Suppressor macrophage (primary cell): Measurements from ENCODE around the gene GJA5.
A peak's percentile ranks its signal among the peaks of the same experiment; 100 is the strongest.

ENCODE experiments used
- DNase-seq, 4 experiments: peaks; one replicate each; pipeline ENCODE4 v3.0.0-alpha.2; 2020 to 2022

GJA5 gene

DNA sequence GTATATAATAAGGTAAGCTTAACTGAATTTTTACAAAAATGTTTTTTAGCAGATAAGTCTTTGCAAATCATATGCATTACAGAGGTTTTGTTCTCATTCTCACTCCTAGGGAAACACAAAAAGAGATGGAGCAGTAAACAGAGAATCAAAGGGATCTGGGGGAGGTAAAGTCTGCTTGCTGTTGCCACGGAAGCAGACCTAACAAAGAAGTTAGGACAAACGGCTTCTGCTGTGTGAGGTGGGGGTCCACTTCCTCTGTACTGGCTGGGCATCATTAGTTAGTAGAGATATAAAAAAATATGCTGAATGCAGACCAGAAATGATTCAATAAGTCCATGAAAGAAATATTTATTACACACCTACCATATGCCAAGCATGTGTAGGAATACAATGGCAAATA, 34.2 kb downstream of the GJA5 start:
- no peak for DNase-seq

DNA sequence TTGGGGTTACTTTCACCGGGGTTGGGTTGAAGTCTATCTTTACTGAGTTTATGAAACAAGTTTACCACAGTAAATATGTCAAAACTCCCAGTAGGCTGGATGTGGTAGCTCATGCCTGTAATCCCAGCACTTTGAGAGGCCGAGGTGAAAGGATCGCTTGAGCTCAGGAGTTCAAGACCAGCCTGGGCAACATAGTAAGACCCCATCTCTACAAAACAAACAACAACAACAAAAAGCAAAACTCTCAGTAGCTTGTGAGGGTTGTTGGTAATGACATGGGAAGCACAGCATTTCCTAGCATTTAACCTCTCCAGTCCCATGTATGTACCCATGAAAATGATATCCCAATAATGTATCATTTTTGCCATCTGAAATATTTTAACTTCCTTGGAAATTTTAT, 34.7 kb downstream of the GJA5 start:
- DNase-seq: no peak

DNA sequence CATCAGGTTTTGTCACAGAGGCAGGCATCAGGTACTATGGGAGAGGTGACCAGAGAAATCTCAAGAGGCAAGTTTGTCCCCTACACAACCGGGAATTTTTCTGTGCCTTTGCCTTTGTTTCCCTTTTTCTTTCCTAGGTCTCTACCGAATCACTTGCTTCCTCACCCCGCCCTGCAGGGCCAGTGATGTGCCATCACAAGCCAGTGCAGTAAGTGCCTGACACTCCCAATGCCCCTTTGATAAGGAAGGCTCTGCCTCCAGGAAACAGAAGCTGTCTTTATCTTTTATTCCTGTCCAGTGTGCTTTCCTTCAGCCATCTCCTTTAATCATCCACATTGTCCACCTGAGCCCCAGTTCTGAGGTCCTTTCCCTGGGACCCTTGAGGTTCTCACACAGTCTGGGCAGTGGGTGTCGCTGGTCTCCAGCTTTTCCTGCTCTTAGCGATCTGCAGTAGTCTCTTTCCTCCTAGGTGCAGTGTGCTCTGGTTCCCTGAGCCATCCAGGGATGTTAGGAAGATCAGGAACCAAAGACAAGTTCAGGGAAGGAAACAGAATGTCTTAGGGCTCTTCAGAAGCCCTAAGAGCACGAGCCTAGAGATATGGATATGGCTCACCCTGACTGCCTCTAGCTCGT, 36.6 kb downstream of the GJA5 start:
- peak in 3 of 4 experiments; percentile 43 to 56 (median 44) for DNase-seq

DNA sequence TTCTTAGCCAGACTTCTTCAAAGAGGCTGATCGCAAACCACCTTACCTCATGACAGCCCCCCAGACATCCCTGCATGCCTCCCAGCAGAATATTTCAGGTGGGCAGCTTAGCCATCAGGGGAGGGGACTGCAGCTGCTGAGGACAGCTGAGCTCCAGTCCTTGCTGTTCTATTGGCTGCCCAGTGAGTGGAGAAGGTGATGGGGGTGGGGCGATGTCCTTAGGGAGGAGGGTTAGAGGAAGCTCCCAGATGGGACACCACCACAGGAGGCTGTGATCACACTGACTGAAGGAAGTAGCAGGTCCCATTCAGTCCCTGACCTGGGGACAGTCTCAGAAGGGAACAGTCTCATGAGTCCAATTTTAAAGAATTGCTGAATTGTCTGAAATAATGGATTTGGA, 38.3 kb downstream of the GJA5 start:
- peak; percentile 23 to 71 (median 44) for DNase-seq

DNA sequence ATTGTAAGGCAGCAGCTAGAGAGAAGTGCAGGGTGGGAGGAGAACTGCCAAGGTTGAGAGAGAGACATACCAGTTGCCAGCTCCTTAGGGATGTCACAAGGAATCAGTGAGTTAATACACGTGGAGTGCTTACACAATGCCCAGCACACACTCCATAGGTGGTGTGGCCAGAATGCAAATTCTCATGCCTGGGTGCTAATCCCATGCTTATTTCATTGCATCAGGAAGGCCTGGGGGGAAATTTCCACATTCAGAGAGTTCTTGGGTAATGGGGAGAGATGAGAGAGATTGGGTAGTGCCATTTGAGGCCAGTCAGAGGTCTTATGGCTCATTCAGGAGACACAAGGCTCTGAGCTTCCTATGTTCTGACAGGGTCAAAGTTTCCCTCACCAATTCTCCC, 38.7 kb downstream of the GJA5 start:
- DNase-seq: peak; percentile 58 to 87 (median 73)

DNA sequence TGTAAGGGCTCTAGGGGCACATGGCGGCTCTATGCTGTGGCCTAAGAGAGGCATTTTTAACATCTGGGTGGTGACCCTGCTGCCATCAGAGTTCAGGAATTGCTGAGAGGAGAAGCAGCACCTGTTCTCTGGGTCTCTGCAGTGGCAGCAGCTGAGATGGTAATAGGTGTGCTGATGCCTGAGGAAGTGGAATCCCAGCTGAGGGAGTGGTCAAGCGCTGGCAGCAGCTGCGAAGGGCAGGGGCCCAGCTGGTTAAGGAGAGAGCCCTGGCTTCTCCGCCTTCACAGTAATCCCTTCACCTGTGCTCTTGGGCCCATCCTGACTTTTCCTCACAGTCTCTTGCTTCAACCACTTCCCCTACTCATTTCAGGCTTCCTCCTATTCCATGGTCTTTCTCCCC, 39.8 kb downstream of the GJA5 start:
- DNase-seq: no peak

DNA sequence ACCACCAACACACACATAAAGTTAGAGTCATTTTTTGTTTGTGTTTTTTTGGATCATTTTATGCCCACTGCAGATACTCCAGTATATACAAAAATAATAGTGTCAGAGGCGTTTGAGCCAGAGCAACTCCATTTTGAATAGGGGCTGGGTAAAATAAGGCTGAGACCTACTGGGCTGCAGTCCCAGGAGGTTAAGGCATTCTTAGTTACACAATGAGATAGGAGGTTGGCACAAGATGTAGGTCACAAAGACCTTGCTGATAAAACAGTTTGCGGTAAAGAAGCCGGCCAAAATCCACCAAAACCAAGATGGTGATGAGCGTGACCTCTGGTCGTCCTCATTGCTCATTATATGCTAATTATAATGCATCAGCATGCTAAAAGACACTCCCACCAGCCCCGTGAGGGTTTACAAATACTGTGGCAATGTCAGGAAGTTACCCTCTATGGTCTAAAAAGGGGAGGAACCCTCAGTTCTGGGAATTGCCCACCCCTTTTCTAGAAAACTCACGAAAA, 40.6 kb downstream of the GJA5 start:
- DNase-seq: peak in 2 of 4 experiments; percentile 13 to 20

DNA sequence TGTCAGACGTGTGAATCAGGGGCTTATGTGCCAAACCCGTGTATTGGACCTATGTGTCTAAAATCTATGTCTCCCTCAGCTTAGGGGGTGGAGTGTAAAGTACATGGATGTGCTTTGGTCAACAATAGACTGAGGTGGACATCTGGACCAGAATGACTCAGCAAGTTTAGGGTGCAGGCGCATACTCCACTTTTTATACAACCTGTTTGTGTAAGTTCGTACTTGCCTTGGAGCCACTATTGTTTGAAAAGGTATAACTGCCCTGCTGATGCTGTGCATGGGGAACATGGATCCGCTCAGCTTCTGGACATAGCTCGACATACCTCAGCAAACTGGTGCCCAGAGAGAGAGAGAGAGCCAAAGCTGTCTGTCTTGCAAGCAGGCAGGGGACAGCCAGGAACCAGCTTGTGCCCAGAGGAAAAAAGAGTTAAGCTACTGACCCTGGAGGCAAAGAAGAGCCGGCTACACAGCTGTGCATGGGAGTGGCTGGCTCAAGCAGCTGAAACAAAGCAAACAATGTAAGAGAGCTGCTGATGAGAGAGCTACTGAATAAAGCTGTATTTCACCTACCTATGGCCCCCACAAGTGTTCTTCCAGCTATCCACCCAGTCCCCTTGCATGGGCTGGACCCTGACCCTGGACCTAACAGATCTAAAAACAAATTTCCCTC, 41.2 kb downstream of the GJA5 start:
- DNase-seq: no peak

DNA sequence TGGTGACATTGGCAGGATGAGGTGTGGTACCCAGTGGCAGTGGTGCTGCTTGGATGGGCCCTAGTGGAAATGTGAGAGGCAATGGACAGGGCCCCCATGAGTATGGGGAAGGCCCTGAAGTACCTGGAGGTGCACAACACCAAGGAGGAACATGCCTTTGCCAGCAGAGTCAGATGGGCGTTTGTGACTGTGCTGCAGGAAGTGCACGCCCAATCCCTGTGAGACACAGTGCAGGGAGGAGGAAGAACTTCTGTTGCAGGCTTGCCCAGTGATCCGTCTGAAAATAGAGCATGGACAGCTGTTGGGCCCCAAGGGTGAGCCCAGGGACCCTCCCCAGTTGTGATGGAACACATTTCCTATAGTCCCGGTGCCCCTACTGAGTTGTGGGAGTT, 42.7 kb downstream of the GJA5 start:
- DNase-seq: peak; percentile 51 to 78 (median 70)

DNA sequence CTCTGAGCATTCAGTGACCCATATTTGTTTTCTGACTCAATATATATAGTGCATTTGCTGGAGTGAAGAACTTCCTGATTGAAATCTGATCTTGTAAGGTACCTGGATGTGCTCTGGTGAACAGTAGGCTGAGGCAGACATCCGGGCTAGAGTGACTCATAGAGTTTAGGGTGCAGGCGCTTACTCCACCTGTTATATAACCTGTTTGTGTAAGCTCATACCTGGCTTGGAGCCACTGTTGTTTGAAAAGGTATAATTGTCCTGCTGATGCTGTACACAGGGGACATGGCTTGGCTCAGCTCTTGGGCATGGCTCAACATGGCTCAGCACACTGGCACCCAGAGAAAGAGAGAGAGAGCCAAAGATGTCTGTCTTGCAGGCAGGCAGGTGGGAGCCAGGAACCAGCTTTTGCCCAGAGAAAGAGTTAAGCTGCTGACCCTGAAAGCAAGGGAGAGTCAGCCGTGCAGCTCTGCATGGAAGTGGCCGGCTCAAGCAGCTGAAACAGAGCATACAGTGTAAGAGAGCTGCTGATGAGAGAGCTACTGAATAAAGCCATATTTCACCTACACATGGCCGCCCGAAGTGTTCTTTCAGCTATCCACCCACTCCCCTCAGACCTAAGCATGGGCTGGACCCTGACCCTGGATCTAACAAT, 43.2 kb downstream of the GJA5 start:
- DNase-seq: no peak

DNA sequence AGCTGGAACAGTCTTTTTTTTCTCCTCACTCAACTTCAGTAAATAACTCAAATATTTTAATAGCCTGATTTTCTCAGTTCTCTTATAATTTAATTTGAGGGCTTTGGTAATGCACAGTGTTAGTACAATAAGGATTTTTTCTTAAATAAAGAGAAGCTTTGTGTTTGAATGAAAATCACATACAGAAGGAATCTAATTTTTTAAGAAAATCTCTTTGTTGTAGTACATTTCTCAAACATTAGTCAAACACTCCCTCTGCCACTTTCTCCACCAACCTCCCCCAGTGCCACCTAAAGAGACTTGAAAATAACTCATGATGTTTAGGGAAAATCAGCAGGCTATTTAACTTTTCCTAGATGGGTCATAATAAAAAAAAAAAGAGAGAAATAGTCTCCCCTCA, 47.8 kb downstream of the GJA5 start:
- no peak for DNase-seq
